GM21360 (cell line): ENCODE data around the gene EPHA3.

ENCODE experiments used
- ATAC-seq: cut with Tn5 transposase; IDR thresholded peaks from one replicate; pipeline ENCODE4 v1.9.1; 2021; ENCODE audit warnings: mild to moderate bottlenecking, moderate library complexity; ENCODE audit not compliant: unreplicated experiment

The EPHA3 gene

DNA sequence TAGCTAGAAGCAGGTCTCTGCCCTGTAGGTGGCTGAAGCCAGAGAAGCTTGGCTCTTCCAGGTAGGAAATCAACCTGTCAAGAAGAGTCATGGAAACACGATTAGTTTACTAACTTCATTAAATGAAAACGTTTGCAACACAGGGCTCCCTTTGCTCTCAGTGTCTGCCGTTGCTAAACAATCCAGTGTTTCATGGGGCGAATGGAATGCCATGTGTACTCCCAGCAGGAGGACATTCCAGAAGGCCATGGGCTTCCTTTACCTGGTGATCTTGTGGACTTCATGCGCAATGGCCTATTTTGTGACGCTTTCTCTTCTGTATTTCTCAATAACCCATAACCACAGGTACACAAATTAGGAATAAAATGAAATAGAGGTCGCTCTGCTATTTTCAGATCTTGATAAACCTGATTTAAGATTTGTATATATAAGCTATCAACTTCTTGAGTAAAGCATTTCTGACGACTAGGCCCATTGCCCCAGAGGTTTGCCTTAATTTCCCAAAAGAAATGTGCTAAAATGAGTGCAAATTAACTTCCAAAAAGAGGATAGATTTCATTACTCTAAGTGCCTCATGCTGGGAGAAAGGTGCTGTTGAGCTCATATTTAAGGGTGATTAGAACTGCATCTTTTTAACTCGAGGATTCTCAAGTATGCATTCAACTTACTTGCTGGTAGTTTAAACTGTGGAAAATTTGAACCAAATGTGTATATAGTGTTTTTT, 171.0 kb downstream of the EPHA3 start:
- no peak for ATAC-seq

DNA sequence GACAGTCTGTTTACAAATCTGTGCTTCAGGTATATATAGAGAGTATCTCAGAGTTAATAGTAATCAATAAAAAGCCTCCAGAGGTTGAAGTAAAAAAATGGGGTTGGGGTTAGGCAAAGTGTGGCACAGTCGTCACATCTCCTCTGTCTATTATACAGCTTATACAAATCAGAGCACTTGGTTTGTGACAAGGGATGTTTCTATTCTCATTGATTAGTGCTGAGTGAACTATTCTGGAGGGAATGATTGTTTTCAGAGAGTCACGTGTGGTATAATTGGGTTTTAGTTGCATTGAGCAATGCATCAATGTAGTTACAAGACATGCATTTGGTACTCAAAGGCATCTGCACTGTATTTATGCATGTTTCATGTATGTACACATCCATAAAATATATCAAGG, 172.9 kb downstream of the EPHA3 start:
- no peak for ATAC-seq

DNA sequence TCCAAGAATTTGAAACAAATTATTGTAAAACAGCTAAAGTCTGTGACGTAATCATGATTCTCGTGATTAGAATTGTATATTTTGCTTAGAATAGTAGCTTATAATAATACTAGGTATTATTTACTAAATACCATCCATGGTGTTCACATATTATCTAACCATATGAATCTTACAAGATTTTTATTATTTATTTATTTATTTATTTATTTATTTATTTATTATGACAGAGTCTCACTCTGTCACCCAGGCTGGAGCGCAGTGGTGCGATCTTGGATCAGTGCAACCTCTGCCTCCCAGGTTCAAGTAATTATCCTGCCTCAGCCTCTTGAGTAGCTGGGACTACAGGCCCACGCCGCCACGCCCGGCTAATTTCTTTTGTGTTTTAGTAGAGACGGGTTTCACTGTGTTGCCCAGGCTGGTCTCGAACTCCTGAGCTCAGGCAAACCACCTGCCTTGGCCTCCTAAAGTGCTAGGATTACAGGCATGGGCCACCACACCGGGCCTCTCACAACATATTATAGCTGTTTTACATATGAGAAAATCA, 173.5 kb downstream of the EPHA3 start:
- ATAC-seq, result no peak

DNA sequence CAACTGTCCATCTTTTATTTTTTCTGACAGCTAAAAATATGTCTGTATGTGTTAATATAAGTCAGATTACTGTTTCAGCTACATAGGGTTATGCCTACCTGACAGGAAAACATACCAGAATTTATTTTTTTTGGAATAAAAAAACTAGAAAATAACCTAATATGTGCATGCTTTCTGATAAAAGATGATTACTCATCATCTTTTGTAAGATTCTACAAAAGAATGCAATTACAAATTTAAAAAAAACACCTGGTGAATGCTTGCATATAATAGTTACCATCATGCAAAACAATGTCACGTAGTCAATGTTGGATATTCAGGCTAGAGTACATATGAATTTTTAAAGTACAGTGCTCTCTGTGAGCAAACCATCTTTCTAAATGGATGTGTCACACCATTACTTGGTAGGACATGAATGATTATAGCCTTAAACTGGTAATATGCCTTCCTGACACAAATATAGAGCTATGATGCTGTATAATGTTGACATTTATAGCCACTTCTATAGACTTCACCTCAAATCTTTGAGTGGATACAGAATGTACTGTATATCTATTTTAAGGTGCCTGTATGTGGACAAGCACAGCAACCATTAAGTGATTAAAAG, 180.6 kb downstream of the EPHA3 start:
- ATAC-seq, result no peak

DNA sequence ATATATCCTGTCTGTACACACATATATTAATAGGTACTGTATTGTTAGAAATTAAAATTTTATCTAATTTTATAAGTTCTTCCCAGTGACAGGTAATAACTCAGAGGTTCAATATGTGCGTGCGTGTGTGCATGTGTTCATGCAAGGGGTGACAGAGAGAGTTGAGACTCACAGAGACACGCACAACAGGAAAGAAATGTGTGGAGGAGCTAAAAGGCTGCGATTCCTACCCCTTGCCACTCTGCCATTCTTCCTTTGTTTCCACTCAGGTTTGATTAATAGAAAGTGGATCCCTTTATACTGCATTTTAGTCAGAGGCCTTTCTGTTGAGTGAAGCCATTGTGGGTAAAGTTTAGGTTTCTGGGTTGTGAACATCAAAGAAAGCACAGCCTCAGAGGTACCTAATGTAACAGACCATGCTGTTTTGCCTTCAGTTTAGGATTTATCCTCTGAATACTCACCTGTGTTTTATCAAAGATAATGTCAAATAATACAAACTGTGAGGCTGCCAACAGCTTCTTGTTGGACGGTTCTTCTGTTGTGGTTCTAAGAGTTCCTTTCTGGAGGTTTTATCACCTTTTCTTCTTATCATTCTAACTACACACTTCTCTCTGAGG, 182.3 kb downstream of the EPHA3 start:
- ATAC-seq, result no peak

DNA sequence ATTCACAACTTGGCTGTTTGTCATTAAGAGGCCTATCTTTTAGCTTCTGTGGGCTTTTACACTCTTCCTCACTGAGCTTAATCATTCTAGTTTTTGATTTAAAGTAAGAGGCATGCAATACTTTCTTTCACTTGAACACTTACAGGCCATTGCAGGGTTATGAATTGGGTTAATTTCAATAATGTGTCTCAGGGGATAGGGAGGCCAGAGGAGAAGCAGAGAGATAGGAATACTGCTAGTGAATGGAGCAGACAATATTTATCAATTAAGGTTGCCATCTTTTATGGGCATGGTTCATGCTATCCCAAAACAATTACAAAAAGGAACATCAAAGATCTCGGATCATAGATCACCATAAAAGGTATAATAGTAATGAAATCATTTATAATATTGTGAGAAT, 189.8 kb downstream of the EPHA3 start:
- no peak for ATAC-seq

DNA sequence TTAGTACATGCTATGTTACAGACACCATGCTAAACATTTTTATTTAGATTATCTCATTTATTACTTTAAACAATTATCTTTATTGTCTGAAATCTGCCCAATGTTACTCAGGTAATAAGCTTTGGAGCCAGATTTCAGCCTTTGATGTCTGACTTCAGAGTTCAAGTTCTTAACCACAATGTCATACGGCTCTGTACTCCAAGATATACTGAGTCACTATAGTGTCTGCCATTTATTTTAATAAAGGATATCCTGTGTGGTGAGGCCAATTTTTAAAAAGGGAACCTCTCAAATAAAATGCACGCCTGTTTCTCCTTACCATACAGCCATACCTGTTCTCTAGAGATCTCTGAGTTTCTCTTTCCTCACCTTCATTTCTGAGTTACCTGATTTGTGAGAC, 193.1 kb downstream of the EPHA3 start:
- ATAC-seq, result no peak

DNA sequence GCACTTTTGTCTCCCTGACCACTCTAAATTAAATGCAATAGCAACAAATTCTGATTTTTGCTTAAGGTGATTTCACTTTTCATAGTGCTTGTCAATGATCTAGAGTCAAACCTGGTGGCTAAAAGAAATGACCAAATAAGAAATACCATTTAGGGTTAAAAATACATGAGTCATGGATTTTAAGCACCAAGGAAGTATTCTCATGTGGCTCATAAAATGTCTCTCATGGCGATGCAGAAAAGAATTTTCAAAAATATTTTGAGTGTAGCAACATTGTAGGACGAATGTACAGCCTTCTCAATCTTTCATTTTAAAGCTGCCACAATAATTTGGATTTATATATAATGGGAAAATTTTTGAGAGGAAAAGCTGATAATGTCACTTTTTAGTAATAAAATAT, 193.6 kb downstream of the EPHA3 start:
- no peak for ATAC-seq

DNA sequence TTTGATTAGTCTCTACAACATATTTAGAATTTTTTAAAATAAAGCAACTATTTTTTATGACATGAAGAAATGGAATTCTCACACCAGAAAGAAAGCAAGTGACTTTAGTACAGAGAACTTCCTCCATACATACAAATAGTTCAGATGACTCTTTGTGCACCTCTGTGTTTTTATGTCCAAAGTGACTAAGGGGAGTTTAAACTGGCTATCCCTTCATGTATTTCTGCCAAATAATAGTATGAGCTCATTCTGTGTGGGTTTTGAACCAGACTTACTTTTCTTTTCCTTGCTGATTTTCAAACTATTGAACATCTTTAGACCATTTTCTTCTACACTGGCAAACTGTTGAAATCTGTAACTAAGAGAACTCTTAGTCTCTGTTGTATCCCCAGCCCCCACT, 196.3 kb downstream of the EPHA3 start:
- ATAC-seq, result no peak

DNA sequence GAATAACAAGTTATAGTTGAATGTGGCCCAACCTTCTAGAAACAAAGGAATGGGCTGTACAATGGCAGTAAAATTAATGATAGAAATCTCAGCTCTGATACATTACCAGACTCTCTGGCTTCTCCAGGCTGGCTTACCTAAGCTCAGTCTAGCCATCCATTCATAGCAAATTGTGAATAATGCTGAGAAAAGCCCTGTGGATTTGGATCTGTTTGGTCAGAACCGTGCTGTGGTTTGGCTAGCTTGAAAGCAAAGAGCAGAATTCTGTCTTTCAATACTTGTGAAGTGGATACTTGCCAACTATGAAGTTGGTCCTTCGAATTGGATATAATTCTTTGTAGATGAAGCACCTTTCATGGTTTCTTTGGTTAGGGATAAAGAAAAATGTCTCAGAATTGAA, 199.1 kb downstream of the EPHA3 start:
- no peak for ATAC-seq

DNA sequence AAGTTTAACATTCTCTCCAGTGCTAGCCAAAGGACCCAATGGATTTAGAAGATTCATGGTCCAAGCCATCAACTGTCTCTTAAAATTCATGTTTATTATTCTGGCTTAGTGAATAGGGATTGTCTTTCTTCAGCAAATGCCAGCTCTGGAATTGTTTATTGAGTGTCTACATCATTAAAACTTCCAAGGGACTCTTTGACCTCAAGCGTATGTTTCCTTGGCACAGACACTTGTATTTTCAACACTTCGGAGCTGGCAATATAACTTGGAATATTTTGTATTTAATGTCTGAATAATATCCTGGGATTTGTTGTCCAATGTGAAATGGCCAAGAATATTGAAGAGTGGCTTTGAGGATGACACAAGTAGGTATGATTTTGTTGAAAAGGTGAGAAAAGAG, 204.2 kb downstream of the EPHA3 start:
- no peak for ATAC-seq

DNA sequence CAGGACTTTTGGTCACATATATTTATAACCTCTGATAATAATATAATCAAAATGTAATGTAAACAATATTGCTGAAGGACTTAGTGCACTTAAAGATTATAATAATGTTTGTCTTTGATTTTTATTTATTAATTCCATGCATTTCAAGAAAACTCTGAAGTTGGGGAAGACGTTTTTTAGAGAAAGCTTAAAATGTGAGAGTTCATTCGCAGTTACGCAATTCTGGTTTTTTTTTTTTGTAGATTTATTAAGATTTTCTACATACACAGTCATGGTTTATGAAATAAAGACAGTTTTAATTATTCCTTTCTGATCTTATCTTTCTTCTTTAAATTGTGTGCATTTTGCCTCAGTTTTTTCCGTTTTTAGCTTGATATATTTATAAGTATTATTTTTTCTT, 204.7 kb downstream of the EPHA3 start:
- no peak for ATAC-seq

DNA sequence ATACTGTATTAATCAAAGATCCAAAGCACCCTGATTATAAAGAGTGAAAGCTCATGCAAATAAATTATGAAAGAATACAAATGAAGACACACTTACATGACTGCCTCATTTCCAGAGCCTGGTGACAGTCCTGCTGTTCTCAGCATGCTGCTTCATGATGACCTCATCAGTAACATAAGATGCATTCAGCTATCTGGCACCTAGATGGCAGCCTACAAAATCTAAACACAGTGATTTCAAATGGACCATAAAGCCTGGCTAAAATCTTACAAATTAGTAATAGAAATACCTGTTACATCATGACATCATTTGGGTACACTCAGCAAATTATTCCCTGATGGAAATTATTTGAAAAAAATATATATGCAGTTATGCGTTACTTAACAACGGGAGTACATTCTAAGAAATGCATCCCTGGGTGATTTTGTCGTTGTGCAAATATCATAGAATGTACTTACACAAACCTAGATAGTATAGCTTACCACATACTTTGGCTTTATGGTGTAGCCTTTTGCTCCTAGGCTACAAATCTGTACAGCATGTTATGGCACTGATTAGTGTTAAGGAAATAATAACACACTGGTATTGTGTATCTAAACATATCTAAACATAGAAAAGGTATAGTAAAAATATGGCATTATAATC, 207.2 kb downstream of the EPHA3 start:
- no peak for ATAC-seq

DNA sequence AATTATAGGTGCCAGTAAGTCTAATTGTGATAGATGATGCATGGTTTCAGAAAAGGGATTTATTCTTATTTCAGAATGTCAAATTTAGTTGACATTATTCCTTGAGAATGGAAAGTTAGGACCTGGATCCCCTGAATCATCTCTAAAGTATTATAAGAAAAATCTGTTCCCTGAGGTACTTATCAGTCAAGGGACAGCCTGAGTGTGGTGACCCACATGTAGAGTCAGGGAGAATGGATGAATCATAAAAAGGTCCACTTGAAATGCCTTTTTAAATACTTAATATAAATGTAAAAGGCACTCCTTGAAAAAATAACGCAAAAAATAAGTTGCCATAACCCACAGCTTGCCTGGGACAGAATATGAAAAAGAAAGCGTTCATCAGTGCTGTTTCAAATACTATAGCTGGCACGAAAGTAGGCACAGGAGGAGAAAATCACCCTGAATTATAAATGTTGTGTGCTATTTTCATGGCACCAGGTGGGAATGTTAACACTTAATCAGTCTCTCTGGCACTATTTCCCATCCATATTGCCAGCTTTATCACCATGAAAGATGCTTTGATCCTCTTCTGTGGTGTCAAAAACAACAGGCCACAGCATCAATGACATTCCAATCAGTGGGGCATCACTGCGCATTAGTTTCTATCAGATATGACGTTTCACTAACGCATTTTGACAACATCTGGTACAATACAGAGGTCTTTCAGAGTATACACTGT, 208.5 kb downstream of the EPHA3 start:
- no peak for ATAC-seq

DNA sequence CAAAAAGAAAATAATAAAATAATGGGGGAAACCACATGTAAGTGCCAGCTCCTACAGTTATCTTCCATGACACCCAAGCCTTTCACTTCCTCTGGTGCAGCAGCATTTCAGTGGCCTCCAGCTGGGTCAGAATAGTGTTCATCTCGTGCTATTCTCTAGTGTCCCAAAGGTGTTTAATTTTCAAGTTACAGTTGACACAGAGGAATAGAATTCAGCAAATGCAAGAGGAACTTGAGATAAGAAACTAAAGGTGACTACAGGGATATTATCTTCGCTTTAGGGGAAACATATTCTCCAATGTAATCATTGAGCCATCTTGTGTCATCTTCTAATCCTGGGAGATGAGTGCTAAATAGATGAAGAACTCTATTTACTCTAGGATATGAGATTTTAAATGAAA, 212.8 kb downstream of the EPHA3 start:
- no peak for ATAC-seq

DNA sequence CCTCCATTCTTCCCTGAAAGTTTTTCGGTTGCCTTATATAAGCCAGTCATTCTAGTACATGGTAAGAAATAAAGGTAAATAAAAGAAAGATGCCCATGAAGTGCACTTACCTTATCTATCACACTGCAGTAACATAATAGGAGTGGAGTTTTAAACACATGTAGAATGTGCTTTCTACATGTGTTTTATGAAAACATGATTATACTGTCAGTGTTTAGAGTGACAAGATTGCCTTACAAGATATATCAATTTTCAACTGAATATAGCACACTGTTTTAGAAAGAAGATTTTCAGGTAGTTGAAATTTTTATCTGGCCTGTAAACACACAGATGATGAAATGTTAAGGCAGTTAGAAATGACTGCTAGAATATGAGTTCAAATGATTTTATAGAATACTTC, 219.6 kb downstream of the EPHA3 start:
- ATAC-seq, result no peak

DNA sequence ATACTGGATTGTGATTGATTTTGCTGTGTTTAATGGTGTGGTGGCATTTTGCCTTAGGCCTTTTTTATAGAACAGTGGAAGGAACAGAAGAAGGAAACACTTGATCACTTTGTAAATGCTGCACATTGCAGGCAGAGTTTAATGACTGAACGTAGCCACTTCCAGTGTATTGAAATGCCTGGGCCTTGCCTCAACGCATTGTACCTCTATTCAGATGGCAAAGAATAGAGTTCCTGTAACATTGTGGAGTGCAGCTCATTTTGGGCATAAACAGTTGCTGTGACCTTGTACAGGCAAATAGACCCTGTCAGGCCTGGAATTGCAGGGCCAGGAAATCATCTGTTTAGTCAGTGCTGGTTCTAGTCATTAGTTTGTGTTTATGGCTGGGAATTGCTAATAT, 225.0 kb downstream of the EPHA3 start:
- no peak for ATAC-seq

DNA sequence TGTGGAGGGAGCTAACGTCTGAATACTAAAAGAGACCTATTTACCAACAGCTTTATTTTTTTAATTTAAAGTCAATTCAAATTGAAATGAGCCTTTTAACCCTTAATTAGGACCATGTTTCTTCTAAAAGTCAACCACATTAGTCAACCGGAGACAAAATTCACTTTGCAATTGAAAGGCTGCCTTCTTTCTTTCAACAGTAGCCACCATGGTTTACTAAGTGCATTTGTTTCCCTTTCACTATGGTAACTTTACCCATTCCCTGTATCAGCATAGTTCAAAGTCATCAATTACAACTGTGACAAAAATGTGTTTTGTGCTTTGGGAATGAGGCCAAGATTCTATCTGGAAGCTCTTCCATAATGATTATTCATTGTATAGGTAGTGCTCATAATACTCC, 225.4 kb downstream of the EPHA3 start:
- ATAC-seq, result no peak

DNA sequence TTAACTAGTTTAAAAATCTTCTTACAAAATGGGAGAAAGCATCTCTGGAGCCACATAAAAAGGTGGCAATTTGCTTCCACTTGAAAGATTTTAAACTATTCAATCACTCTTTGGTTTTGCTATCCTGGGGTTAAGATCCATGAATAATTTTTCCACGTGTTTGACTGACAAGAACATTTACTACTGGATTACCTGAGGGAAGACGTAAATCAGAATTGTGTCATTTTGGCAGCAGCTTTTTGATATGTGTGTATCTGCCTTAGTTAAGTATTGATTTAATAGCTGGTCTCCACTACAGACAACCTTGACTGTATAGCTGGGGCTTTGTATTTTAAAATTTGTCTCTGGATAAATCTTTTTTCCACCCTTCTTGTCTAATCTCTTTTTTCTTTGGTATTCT, 228.3 kb downstream of the EPHA3 start:
- no peak for ATAC-seq

DNA sequence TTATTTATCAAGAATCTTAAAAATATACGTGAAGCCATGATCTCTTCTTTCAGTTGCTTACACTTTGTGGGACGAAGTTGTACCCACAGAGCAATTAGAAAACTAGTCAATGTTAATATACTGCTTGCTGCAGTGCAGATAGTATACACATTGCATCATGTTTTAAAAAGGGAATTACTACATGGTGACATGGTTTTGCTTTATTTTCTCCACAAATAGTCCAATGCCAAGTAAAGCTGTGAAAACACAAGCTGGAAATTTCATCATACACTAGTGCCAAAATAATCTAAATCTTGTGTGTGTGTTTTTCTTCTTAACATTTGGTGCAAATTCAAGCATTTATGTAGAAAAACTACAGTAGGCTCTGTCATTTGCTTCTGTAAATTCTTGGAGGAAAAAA, 233.0 kb downstream of the EPHA3 start:
- ATAC-seq, result no peak

DNA sequence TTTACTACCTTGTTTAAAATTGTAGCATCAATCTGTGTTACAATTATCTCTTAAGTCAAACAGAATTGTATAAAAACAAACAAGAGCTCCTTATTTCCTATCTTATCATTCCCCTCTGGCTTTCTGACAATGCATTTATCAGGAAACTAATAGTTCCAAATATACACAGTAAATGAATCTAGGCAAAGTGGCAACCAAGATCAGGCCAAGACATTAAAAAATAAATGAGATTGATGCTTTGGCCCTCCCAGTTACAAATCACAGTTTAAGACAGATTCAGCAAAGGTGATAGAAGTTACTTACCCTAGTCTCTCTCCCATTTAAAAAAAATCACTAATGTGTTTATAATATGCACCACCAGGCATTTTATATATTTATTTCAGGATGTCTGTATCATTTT, 236.7 kb downstream of the EPHA3 start:
- no peak for ATAC-seq
